Endothelial cell (in vitro differentiated cells): ENCODE data around the gene SPRED2. TPM values are rescaled to one million over a fixed set of nuclear protein-coding genes. Genes with fewer than 3 reads are reported as not detected.

ENCODE experiments used
- DNase-seq: peaks from one replicate; pipeline ENCODE4 v3.0.0; 2021; ENCODE audit warnings: low spot score
- H3K27ac Mint-ChIP-seq: one replicate; pipeline ENCODE4 v1.8.0; 2021; ENCODE audit warnings: mixed read lengths, inconsistent platforms; ENCODE audit not compliant: unreplicated experiment
- H3K27me3 Mint-ChIP-seq: one replicate; pipeline ENCODE4 v1.8.0; 2021; ENCODE audit warnings: mild to moderate bottlenecking, moderate library complexity, mixed read lengths, inconsistent platforms; ENCODE audit not compliant: unreplicated experiment
- H3K36me3 Mint-ChIP-seq: one replicate; pipeline ENCODE4 v1.8.0; 2021; ENCODE audit warnings: mild to moderate bottlenecking, low read depth, mixed read lengths, inconsistent platforms; ENCODE audit not compliant: unreplicated experiment
- H3K4me1 Mint-ChIP-seq: one replicate; pipeline ENCODE4 v1.8.0; 2021; ENCODE audit warnings: mild to moderate bottlenecking, mixed read lengths, inconsistent platforms; ENCODE audit not compliant: unreplicated experiment
- H3K4me3 Mint-ChIP-seq: one replicate; pipeline ENCODE4 v1.8.0; 2021; ENCODE audit warnings: mild to moderate bottlenecking, mixed read lengths, inconsistent platforms; ENCODE audit not compliant: unreplicated experiment
- H3K9me3 Mint-ChIP-seq: one replicate; pipeline ENCODE4 v1.8.0; 2021; ENCODE audit warnings: mixed read lengths, inconsistent platforms; ENCODE audit not compliant: unreplicated experiment
- CTCF ChIP-seq: fragments of 200-600 bp; sonication (generic); IDR thresholded peaks from one replicate; pipeline ENCODE4 v1.5.0; 2021; ENCODE audit warnings: antibody characterized with exemption; ENCODE audit not compliant: unreplicated experiment
- total RNA-seq: library from RNA; stranded (reverse); fragmentation: NEBNext Ultra II Directional; extraction: Animal tissue kit (Norgen Biotek cat#: 25700); gene quantifications from one replicate; pipeline ENCODE4 v1.2.1, GENCODE V29; 2021; ENCODE audit not compliant: unreplicated experiment

The SPRED2 gene
- total RNA-seq, 1 donor from 2014 or later, result 17.6 TPM

DNA sequence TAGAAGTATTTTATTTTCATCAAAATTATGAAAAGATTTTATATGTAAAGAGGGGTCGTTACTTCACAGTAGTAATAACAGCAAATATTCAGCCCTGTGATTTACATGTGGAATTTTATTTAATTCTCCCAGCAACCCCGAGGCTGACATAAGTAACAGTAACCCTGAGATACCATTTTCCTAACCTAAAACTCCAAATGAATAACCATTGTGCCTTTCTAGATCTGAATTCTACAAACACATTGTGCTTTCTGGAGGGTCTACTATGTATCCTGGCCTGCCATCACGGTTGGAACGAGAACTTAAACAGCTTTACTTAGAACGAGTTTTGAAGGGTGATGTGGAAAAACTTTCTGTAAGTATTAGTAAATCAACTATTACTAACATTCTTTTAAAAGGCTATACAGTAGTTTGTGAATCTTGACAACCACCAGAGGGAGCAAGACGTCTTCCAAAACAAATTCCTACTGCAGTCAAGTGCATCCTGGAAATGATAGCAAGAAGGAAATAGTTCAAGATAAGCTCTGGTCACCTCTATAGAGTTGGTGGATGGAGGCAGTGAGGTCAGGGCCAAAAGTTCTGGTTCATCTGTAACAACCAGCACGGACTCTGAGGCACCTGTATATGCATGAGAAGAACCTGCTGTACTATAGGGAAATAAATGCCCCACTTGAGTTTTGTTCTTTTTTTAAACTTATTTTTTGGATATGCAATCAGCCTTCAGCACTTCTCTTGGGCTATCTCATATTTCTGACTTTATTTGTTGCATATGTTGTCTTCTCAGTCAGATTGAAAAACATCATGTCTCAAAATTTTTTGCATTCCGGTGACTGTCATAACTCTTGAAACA is 167.4 kb downstream of the SPRED2 start:
- Mint-ChIP-seq H3K9me3 (no peaks in the 10 kb centered on the region), H3K4me1 (peaks cover 5% of the 10 kb centered on the region), H3K27ac (no peak overlapping the region), H3K4me3 (no peak overlapping the region), H3K36me3 (peaks cover 30% of the 10 kb centered on the region), H3K27me3 (no peaks in the 10 kb centered on the region)
- no peak for DNase-seq
- TF ChIP-seq CTCF, result peak; percentile 84

- no peaks in the 10 kb centered on the region for H3K9me3 Mint-ChIP-seq
- no peak for TF ChIP-seq CTCF
- H3K4me3 Mint-ChIP-seq, result no peak overlapping the region
- peaks cover 5% of the 10 kb centered on the region for H3K4me1 Mint-ChIP-seq
- H3K27me3 Mint-ChIP-seq, result no peaks in the 10 kb centered on the region
- peaks cover 28% of the 10 kb centered on the region for H3K36me3 Mint-ChIP-seq
- H3K27ac Mint-ChIP-seq, result no peak overlapping the region
- no peak for DNase-seq
Measured at GRCh38 chr2:65263986-65264385, 168.4 kb downstream of the SPRED2 start.

- DNase-seq, result no peak
- H3K36me3 Mint-ChIP-seq, result peaks cover 21% of the 10 kb centered on the region
- H3K9me3 Mint-ChIP-seq, result no peaks in the 10 kb centered on the region
- no peak for TF ChIP-seq CTCF
- H3K4me3 Mint-ChIP-seq, result no peak overlapping the region
- no peak overlapping the region for H3K27ac Mint-ChIP-seq
- H3K27me3 Mint-ChIP-seq, result no peaks in the 10 kb centered on the region
- peaks cover 5% of the 10 kb centered on the region for H3K4me1 Mint-ChIP-seq
Measured at GRCh38 chr2:65263262-65263661, 169.1 kb downstream of the SPRED2 start.

- no peak for DNase-seq
- Mint-ChIP-seq H3K4me1 (peaks cover 5% of the 10 kb centered on the region), H3K36me3 (peaks cover 16% of the 10 kb centered on the region), H3K27me3 (no peaks in the 10 kb centered on the region), H3K27ac (no peak overlapping the region), H3K4me3 (no peak overlapping the region), H3K9me3 (no peaks in the 10 kb centered on the region)
- no peak for TF ChIP-seq CTCF
Measured at GRCh38 chr2:65261676-65262075, 170.7 kb downstream of the SPRED2 start.

Other genes with a start within 250 kb of the SPRED2 start
- 389 TPM for gene ACTR2, start 204.8 kb downstream of the SPRED2 start, total RNA-seq